Dedifferentiated amniotic fluid mesenchymal stem cell (primary cell): ENCODE results near the gene TTLL13.

Source experiments
- DNase-seq: peaks from one replicate; pipeline ENCODE4 v3.0.0-alpha.2; 2016; ENCODE audit errors: extremely low spot score

The TTLL13 gene

GRCh38 chr15:90249203-90249863 lies at the start of gene TTLL13:
Gene TTLL13, plus strand, starts transcription at chr15:90249556. Its CDS starts 1,075 bp downstream, at chr15:90250631.
- peak; percentile 68 for DNase-seq

GRCh38 chr15:90200534-90201129 lies 48.7 kb upstream of the TTLL13 start:
- no peak for DNase-seq

- peak; percentile 30 for DNase-seq
Measured at GRCh38 chr15:90201130-90201943, 48.0 kb upstream of the TTLL13 start, which contains the start of gene SEMA4B. Gene SEMA4B, plus strand, starts transcription at chr15:90201330. Its CDS starts 249 bp downstream, at chr15:90201579.

- no peak for DNase-seq
Measured at GRCh38 chr15:90201944-90202375, 47.4 kb upstream of the TTLL13 start.

- DNase-seq = no peak
Measured at GRCh38 chr15:90202929-90203328, 46.4 kb upstream of the TTLL13 start.

- DNase-seq = no peak
Measured at GRCh38 chr15:90203473-90203872, 45.9 kb upstream of the TTLL13 start.

- DNase-seq = no peak
Measured at GRCh38 chr15:90203922-90204321, 45.4 kb upstream of the TTLL13 start.

GRCh38 chr15:90205050-90205848 lies 44.1 kb upstream of the TTLL13 start:
- no peak for DNase-seq

GRCh38 chr15:90205886-90206285 lies 43.5 kb upstream of the TTLL13 start:
- DNase-seq = no peak

- no peak for DNase-seq
Measured at GRCh38 chr15:90207252-90207651, 42.1 kb upstream of the TTLL13 start.

- no peak for DNase-seq
Measured at GRCh38 chr15:90208356-90208755, 41.0 kb upstream of the TTLL13 start.

GRCh38 chr15:90209591-90209990 lies 39.8 kb upstream of the TTLL13 start:
- DNase-seq = no peak

- no peak for DNase-seq
Measured at GRCh38 chr15:90210593-90210992, 38.8 kb upstream of the TTLL13 start.

- DNase-seq = no peak
Measured at GRCh38 chr15:90211009-90211408, 38.3 kb upstream of the TTLL13 start.

GRCh38 chr15:90211440-90212143 lies 37.8 kb upstream of the TTLL13 start:
- peak; percentile 29 for DNase-seq

- DNase-seq = no peak
Measured at GRCh38 chr15:90212221-90213098, 36.9 kb upstream of the TTLL13 start.

- DNase-seq = no peak
Measured at GRCh38 chr15:90213122-90213817, 36.1 kb upstream of the TTLL13 start.

GRCh38 chr15:90213818-90214204 lies 35.5 kb upstream of the TTLL13 start:
- DNase-seq = no peak

- DNase-seq = no peak
Measured at GRCh38 chr15:90214553-90215196, 34.7 kb upstream of the TTLL13 start.
